ENCODE data around the gene VDR. TPM values are rescaled to one million over a fixed set of nuclear protein-coding genes. Genes with fewer than 3 reads are reported as not detected.

Gene VDR
- polyA plus RNA-seq (2012; ENCODE audit: insufficient read length, low read depth): 1.6 TPM

GRCh38 chr12:47904713-47905709 lies at the start of gene VDR:
Gene VDR, minus strand, starts transcription at chr12:47904994. Its CDS starts 25,881 bp downstream, at chr12:47879113.
- TF ChIP-seq POLR2AphosphoS5 (IDR thresholded peaks at IDR 0.05; ENCODE audit: low read depth, low read length) (peak; percentile 49; the same call in 1 of the 2 replicates), TAF1 (IDR thresholded peaks at IDR 0.05; ENCODE audit: borderline replicate concordance, insufficient read depth, low read length) (no peak)

DNA sequence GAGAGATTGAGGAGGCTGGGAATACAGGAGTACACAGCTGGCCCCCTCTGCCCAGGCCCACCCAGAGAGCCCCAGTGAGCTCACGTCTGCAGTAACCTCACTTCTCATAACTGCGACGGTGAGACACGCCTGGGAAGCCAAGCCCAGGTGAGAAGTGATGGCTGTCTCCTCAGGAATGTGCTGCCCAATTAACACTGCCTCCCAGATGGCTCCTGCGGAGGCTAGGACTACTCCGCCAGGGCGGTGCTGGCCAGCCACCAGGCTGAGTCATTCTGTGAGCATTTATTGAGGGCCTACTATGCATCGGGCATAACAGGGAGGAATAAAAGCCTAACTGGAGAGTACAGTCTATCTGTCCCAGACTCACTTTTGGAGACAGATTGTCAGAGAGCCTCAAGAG lies 49.3 kb upstream of the VDR start:
- no peak for TF ChIP-seq TAF1 (IDR thresholded peaks at IDR 0.05; ENCODE audit: borderline replicate concordance, insufficient read depth, low read length)
- TF ChIP-seq FOXP2 (optimal IDR thresholded peaks at IDR 0.05; ENCODE audit: borderline replicate concordance, extremely low read depth, extremely low read length, insufficient read depth): no peak
- TF ChIP-seq SIN3A (IDR thresholded peaks at IDR 0.05; ENCODE audit: borderline replicate concordance, insufficient read depth, low read length): no peak
- TF ChIP-seq REST (IDR thresholded peaks at IDR 0.05; ENCODE audit: insufficient read depth in 1 of 2, low read depth in 2 of 2, low read length in 2 of 2): no peak
- no peak for TF ChIP-seq POLR2AphosphoS5 (IDR thresholded peaks at IDR 0.05; ENCODE audit: low read depth, low read length)

- TF ChIP-seq REST (IDR thresholded peaks at IDR 0.05; ENCODE audit: insufficient read depth in 1 of 2, low read depth in 2 of 2, low read length in 2 of 2) (peak in 1 of 2 experiments; percentile 72; a peak in 2 of 4 replicates), TAF1 (IDR thresholded peaks at IDR 0.05; ENCODE audit: borderline replicate concordance, insufficient read depth, low read length) (no peak), SIN3A (IDR thresholded peaks at IDR 0.05; ENCODE audit: borderline replicate concordance, insufficient read depth, low read length) (no peak)
Observed at GRCh38 chr12:47950856-47951468, 46.2 kb upstream of the VDR start.

DNA sequence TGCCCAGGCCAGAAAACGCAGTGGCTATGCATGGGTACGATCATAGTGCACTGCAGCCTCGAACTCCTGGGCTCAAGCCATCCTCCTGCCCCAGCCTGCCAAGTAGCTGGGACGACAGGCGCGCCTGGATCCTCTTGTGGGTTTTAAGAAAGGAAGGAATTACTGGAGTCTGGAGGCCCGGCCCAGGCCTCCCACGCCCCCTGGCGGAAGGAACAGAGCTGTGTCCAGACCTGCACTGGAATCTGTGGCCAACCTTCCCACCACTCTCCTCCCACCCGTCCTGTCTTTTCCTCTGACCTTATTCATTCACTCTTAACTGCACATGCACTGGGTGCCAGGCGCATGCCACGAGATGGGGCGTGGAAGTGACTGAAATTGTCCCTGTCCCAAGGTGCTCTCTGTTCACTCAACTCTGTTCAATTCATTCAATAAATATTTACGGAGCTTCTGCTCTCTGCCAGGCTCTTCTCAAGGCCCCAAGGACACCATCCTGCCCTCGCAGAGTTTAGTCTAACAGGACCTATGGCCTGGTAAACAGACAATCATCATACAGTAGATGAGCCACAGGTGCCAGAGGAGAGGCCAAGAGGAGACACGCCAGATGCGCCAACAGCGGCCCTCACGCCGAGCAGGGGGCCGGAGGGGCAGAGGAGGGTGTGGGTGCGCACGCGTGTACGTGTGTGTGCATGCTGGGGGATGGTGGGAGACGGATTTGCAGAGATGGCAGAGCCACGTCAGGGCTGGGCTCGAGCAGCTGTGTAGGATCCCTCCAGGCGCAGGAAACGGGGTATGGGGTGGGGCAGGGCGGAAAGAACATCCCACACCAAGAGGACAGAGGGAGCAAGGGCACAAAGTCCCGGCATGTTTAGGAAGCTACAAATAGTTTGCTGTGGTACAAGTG lies 44.9 kb upstream of the VDR start:
- no peak for TF ChIP-seq POLR2AphosphoS5 (IDR thresholded peaks at IDR 0.05; ENCODE audit: low read depth, low read length)
- no peak for TF ChIP-seq SIN3A (IDR thresholded peaks at IDR 0.05; ENCODE audit: borderline replicate concordance, insufficient read depth, low read length)
- no peak for TF ChIP-seq REST (IDR thresholded peaks at IDR 0.05; ENCODE audit: insufficient read depth in 1 of 2, low read depth in 2 of 2, low read length in 2 of 2)
- no peak for TF ChIP-seq FOXP2 (optimal IDR thresholded peaks at IDR 0.05; ENCODE audit: borderline replicate concordance, extremely low read depth, extremely low read length, insufficient read depth)
- TF ChIP-seq TAF1 (IDR thresholded peaks at IDR 0.05; ENCODE audit: borderline replicate concordance, insufficient read depth, low read length): no peak

DNA sequence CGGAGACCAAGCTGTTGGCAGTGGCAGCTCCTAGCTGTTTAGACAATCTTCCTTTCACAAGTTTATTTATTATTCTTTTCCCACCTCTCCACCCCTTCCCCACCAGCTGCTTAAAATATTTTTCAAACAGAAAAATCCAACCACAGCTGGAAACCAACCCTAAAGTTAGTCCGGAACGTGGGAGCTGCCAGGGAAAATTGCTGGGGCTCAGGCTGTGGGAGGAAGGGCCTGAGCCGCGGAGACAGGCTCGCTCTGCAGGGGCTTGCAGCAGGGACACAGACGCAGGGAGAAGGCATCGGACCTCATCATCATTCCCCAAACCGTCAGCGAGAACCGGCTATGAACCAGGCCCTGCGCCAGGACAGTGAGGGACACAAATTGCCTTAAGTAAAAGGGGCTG lies 42.5 kb upstream of the VDR start:
- TF ChIP-seq FOXP2 (optimal IDR thresholded peaks at IDR 0.05; ENCODE audit: borderline replicate concordance, extremely low read depth, extremely low read length, insufficient read depth) (no peak), POLR2AphosphoS5 (IDR thresholded peaks at IDR 0.05; ENCODE audit: low read depth, low read length) (no peak), REST (IDR thresholded peaks at IDR 0.05; ENCODE audit: insufficient read depth in 1 of 2, low read depth in 2 of 2, low read length in 2 of 2) (no peak), SIN3A (IDR thresholded peaks at IDR 0.05; ENCODE audit: borderline replicate concordance, insufficient read depth, low read length) (no peak), TAF1 (IDR thresholded peaks at IDR 0.05; ENCODE audit: borderline replicate concordance, insufficient read depth, low read length) (no peak)
